Measurements from ENCODE around the gene CWC27.

The CWC27 gene

DNA sequence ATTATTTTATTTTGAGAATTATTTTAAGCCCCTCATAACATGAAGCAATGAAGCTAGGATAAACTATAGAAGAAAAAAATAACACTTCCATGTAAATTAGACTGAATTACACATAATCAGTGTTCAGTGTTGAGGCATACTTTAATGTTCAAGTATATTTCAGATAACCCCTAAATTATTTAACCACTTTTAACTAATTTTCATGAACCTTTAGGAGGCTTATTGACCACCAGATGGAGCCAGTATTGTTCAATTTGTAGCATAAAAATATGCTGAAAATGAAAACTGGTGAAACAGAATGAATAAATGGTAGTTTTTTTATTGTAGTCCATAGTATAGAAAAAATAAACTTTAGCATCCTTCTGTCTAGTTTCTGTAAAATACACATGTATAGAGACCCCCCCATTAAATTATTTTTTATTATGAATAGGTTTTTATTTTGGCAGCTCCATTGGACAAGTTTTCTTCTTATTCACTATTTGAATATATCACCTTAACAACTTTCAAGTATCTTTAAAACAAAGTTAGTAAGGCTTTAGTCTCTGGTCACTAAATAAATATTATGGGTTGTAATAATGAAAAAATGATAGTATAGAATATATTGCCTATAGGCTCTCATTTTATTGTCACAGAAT lies 190.1 kb downstream of the CWC27 start:
- DNase-seq (ENCODE audit: low read depth) = no peak
- TF ChIP-seq, protein P1, sequence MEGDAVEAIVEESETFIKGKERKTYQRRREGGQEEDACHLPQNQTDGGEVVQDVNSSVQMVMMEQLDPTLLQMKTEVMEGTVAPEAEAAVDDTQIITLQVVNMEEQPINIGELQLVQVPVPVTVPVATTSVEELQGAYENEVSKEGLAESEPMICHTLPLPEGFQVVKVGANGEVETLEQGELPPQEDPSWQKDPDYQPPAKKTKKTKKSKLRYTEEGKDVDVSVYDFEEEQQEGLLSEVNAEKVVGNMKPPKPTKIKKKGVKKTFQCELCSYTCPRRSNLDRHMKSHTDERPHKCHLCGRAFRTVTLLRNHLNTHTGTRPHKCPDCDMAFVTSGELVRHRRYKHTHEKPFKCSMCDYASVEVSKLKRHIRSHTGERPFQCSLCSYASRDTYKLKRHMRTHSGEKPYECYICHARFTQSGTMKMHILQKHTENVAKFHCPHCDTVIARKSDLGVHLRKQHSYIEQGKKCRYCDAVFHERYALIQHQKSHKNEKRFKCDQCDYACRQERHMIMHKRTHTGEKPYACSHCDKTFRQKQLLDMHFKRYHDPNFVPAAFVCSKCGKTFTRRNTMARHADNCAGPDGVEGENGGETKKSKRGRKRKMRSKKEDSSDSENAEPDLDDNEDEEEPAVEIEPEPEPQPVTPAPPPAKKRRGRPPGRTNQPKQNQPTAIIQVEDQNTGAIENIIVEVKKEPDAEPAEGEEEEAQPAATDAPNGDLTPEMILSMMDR (IDR thresholded peaks at IDR 0.05; ENCODE audit: control insufficient read depth, extremely low read depth, insufficient read depth) = peak; percentile 40
- no peak overlapping the region for H3K4me3 ChIP-seq (ENCODE audit: low read depth, low read length)

DNA sequence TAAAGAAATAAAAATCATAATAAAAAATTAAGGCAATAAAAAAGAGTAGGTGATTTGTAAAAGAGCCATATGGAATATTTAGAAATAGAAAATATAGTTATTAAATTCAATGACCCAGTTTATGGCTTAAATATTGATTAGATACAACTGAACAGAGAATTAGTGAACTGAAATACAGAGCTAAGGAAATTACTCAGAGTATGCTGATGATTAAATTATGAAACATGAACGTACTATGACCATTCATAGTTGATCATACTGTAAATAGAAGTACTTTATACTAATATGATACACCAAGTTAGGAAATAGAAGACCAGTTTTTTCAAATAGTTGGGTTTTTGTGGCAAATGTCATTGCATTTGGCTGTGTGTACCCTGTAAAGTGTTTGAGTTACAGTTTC lies 194.5 kb downstream of the CWC27 start:
- DNase-seq (ENCODE audit: low read depth) = no peak
- TF ChIP-seq, protein P1 (IDR thresholded peaks at IDR 0.05; ENCODE audit: control insufficient read depth, extremely low read depth, insufficient read depth) = no peak
- H3K4me3 ChIP-seq (ENCODE audit: low read depth, low read length) = no peak overlapping the region

DNA sequence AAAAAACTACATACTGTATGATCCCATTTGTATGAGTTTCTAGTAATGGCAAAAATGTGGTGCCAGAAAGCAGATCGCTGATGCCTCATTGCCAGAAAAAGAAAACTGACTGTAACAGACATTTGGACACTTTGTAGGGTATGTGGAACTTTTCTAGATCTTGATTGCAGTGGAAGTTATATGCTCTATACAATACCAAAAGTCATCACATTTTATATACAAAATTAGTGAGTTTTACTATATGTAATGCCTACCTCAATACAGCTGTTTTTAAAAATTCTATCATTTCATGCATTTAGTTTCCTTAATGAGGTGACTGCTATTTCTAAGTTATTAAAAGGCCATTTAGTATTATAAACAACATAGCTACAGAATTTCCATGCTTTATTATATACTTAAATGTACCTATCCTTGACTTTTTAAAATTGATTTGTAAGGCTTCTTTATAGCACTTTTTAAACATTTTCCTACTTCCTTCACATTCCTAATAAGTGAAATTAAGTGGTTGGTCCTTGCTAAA lies 199.9 kb downstream of the CWC27 start:
- no peak for DNase-seq (ENCODE audit: low read depth)
- TF ChIP-seq, protein P1 (IDR thresholded peaks at IDR 0.05; ENCODE audit: control insufficient read depth, extremely low read depth, insufficient read depth) = no peak
- H3K4me3 ChIP-seq (ENCODE audit: low read depth, low read length) = no peak overlapping the region

DNA sequence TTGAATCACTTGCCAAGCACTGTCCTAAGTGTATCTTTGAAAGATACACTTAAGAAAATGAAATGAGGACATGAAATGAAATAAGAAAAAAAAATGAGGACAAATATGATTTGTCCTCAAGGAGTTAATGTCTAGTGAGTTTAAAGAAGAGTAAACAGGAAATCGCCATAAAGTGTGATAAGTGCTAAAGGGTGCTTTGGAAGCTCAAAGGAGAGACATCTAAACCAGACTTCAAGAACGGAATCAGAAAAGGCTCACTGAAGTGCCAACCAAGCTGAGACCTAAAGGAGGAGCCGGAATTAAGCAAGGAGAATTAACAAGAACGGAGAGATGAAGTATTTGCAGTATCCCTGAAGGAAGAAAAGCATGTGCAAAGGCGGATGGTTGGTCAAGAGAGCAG lies 200.8 kb downstream of the CWC27 start:
- H3K4me3 ChIP-seq (ENCODE audit: low read depth, low read length) = no peak overlapping the region
- no peak for DNase-seq (ENCODE audit: low read depth)
- TF ChIP-seq, protein P1 (IDR thresholded peaks at IDR 0.05; ENCODE audit: control insufficient read depth, extremely low read depth, insufficient read depth) = no peak

DNA sequence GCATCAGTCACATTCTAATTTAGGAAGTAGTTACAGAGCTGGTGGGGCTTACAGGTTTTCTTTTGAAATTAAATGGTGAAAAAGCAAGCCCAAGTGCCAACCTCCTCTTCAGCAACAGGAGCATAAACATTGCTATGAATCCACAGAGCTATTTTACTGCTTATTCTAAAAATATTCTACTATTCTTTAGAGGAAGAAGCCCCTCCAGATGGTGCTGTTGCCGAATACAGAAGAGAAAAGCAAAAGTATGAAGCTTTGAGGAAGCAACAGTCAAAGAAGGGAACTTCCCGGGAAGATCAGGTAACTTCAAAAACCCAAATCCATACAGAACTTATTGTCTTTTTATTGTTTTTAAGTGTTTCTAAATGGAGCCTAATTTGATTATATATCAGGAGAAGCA lies 202.8 kb downstream of the CWC27 start:
- DNase-seq (ENCODE audit: low read depth) = no peak
- no peak overlapping the region for H3K4me3 ChIP-seq (ENCODE audit: low read depth, low read length)
- TF ChIP-seq, protein P1 (IDR thresholded peaks at IDR 0.05; ENCODE audit: control insufficient read depth, extremely low read depth, insufficient read depth) = no peak

DNA sequence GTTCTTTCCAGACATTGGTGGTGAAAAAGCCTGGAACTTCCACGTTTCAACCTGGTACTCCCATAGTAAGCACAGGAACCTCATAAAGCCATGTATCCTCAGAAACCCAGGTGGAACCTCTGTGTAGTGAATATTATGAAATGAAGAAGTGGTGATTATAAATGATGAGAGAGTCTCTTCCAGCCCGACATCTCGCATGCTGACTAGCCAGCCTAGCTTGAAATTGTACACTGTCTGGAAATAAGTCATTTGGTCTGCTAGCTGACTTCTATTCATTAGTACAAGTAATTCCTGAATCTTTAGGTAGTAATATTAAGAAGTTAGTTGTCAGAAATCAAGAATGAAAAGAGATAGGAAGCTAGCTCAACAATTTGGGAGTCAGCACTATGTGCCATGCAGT lies 203.3 kb downstream of the CWC27 start:
- TF ChIP-seq, protein P1 (IDR thresholded peaks at IDR 0.05; ENCODE audit: control insufficient read depth, extremely low read depth, insufficient read depth) = no peak
- H3K4me3 ChIP-seq (ENCODE audit: low read depth, low read length) = no peak overlapping the region
- no peak for DNase-seq (ENCODE audit: low read depth)

DNA sequence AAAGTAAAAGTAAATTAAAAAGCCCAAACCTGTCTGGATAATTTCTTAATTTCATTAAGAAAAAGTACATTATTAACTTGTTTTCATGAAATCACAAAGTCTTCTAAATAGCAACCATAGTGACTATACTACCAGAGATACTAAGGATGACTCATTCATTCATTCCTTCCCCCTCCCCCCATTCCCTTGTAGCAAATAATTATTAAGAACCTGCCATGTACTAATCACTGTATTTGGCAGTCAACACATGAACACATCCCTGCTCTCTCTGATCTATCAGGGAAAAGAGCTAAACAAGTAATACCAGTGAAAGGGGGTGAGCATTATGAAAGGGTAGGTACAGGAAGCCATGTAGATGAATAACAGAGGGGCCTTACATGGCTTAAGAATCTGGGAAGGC lies 203.9 kb downstream of the CWC27 start:
- TF ChIP-seq, protein P1 (IDR thresholded peaks at IDR 0.05; ENCODE audit: control insufficient read depth, extremely low read depth, insufficient read depth) = no peak
- no peak overlapping the region for H3K4me3 ChIP-seq (ENCODE audit: low read depth, low read length)
- DNase-seq (ENCODE audit: low read depth) = no peak

Data from LNCaP clone FGC (cell line).